Right lung (tissue), 5 donors: ENCODE measurements around the gene DMXL1. TPM values are rescaled to one million over a fixed set of nuclear protein-coding genes. Genes with fewer than 3 reads are reported as not detected.
"Not testable (repeated sequence)": the region's sequence is repeated elsewhere in the genome, so short reads cannot be mapped to it uniquely, and the experiment has no call there.

Experiments
- DNase-seq, 2 donors: peaks; one replicate each; pipeline ENCODE4 v3.0.0-alpha.2; 2013
- polyA plus RNA-seq, 5 donors: library from polyadenylated mRNA; unstranded; fragments of 120-200 nt; gene quantifications; one replicate each; pipeline versions ENCODE4 v1.2.1 to v1.2.3, GENCODE V29; 2013; ENCODE audit warnings: inconsistent platforms in 1 of 5, low replicate concordance in 1 of 5; ENCODE audit not compliant: insufficient read length in 5 of 5, insufficient read depth in 1 of 5

The DMXL1 gene
- polyA plus RNA-seq, 5 donors = 33.2 to 44.1 (median 40.8) TPM

GRCh38 chr5:119122474-119122873 lies 51.6 kb downstream of the DMXL1 start:
- DNase-seq = not testable (repeated sequence)

DNA sequence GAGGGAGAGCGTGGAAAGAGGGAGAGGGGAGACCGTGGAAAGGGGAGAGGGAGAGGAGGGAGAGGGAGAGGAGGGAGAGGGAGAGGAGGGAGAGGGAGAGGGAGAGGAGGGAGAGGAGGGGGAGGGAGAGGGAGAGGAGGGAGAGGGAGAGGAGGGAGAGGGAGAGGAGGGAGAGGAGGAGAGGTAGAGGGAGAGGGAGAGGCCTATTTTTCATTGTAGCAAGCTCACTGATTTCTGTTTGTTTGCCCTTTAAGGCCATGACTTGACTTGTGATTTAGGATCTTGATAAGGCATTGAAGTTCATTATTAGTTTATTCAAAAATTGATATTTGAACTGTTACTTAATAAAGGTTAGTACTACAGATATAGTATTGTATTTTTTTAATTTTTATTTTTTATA lies 52.4 kb downstream of the DMXL1 start:
- no peak for DNase-seq

- no peak for DNase-seq
Observed at GRCh38 chr5:119129770-119130169, 58.9 kb downstream of the DMXL1 start.

DNA sequence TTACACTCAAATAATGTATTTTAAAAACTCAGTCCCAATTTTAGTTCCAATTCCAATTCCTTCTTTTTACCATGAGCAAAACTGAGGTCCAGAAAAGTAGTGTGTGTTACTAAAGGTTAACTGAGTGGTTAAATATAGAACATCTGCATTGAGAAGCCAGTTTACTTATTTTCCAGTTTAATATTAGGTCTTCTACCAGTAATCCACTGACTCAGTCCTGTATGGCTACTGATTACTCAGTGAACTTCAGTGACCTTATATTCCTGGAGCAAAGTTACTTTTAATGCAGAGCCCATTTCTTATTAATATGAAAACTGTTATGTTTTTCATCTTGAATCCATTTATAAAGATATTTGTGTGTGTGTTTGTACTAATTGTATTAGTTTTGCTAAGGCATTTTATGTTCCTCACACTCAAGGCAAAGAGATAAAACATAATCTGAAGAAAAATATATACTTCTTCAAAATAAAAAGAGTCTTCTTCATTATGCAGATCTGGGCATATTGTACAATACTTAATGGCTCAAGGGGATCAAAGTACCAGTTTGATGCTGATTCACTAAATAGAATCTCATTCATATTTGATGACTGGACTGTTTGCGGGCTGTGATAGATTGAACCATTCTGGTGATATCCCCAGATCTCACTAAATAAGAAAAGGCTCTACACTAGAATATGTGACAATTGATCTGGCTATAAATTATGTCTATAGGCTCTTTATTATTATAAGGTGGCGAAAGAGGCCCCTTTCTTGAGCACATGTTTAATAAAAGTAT lies 60.8 kb downstream of the DMXL1 start:
- DNase-seq = no peak

- DNase-seq = not testable (repeated sequence)
Observed at GRCh38 chr5:119135743-119136142, 64.9 kb downstream of the DMXL1 start.

- no peak for DNase-seq
Observed at GRCh38 chr5:119136666-119137318, 65.9 kb downstream of the DMXL1 start.

DNA sequence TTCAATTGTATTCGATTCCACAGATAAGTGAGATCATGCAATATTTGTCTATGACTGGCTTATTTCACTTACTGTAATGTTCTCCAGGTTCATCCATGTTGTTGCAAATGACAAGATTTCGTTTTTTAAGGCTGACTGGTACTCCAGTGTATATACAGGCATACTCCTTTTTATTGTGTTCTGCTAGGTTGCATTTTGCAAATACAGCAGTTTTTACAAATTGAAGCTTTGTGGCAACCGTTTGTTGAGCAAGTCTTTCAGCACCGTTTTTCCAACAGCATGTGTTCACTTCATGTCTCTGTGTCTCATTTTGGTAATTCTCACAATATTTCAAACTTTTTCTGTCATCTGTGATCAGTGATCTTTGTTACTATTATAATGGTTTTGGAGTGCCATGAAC lies 82.7 kb downstream of the DMXL1 start:
- no peak for DNase-seq

GRCh38 chr5:119158144-119158543 lies 87.3 kb downstream of the DMXL1 start:
- DNase-seq = no peak

- no peak for DNase-seq
Observed at GRCh38 chr5:119161430-119161829, 90.5 kb downstream of the DMXL1 start.

GRCh38 chr5:119166026-119166425 lies 95.1 kb downstream of the DMXL1 start:
- no peak for DNase-seq

- DNase-seq = no peak
Observed at GRCh38 chr5:119168401-119168800, 97.5 kb downstream of the DMXL1 start.

DNA sequence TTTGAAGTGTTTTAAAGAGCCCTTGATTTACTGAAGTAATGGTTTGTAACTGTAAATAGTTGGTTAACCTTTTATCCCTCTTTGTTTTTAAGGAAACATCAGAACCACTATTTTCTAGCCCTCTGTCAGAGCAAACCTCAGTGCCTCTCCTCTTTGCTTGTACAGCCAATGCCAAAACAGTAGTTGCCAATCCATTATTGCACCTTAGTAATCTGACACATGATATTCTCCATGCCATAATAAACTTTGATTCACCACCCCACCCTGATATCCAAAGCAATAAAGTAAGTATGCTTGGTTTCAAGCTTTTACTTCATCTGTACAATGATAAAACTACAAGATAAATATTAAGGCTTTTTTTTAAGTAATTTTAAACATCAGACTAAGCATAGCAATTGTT lies 100.8 kb downstream of the DMXL1 start:
- DNase-seq = no peak

GRCh38 chr5:119174578-119175163 lies 103.8 kb downstream of the DMXL1 start:
- DNase-seq = no peak

- DNase-seq = no peak
Observed at GRCh38 chr5:119176785-119177184, 105.9 kb downstream of the DMXL1 start.

- no peak for DNase-seq
Observed at GRCh38 chr5:119177226-119177625, 106.3 kb downstream of the DMXL1 start.

- DNase-seq = no peak
Observed at GRCh38 chr5:119178435-119178834, 107.5 kb downstream of the DMXL1 start.

DNA sequence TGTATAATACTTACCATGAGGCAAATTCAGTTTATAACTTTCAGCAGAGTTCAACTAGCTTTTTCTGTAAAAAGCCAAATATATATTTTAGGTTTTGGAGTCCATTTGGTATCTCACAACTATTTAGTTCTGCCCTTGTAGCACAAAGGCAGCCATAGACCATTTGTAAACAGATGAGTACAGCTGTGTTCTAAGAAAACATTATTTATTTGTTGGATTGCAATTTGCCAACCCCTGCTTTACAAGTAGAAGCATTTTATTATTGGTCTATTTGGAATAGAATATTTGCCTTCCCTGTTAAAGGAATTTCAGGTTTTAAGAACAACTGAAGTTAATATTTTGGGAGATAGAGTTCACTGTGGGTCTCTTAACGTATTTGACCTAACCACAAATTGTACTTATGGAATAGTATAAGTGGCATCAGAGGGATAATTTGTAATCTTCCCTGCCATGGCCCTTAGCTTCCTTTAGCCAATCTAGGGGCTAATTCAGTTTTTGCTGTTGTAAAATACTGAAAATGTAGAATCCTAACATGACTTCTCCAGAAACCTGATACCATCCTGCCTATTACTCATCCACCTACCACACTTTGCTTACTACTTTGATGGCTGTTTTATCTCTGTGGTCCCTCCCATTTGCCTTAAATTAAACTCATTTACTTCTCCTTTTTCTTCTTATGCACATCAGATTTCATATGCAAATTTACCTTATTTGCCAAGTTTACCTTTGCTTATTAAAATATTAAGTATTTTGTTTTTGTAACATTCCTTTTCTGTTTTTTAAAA lies 109.2 kb downstream of the DMXL1 start:
- DNase-seq = no peak

- DNase-seq = not testable (repeated sequence)
Observed at GRCh38 chr5:119185512-119185911, 114.6 kb downstream of the DMXL1 start.

- DNase-seq = no peak
Observed at GRCh38 chr5:119187776-119188529, 117.1 kb downstream of the DMXL1 start.

GRCh38 chr5:119190470-119191095 lies 119.7 kb downstream of the DMXL1 start:
- DNase-seq = no peak

GRCh38 chr5:119191944-119192343 lies 121.1 kb downstream of the DMXL1 start:
- no peak for DNase-seq
